Fibroblast of upper back skin (primary cell): ENCODE data around the gene WNK4.
A peak's percentile ranks its signal among the peaks of the same experiment; 100 is the strongest.

Experiments
- DNase-seq: peaks from one replicate; pipeline ENCODE4 v3.0.0-alpha.2; 2013

The WNK4 gene

GRCh38 chr17:42841975-42842685 is 61.7 kb downstream of the WNK4 start:
- no peak for DNase-seq

DNA sequence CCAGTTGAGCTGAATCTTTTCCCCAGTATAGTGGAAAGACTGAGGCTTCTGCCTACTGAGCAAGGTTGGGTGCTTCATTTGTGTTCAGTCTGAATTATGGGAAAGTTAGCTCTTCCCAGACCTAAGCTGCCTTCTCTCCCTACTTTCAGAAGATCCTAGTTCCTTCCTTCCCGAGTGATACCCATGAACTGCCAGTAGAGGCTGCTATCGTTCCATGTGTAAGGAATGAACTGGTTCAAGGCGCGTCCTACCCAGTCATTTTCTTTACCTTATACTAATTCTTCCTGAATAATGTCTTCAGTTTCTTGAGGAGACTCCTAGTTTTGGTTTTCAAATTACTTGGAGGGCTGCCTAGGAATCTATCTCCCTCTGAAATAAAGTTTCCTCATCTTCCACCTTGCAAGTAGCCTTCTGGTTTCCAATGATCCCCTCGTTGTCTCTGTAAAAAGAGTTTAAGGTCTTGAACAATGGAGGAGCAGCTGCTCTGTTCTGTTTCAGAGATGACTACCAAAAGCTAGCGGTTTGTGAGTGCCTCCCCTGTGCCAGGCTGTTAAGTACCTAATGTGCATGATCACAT is 63.0 kb downstream of the WNK4 start:
- DNase-seq = peak; percentile 65

GRCh38 chr17:42844271-42844670 is 63.9 kb downstream of the WNK4 start, which contains the start of gene AOC2:
Gene AOC2, plus strand, starts transcription at chr17:42844580. Its CDS starts 47 bp downstream, at chr17:42844627.
- DNase-seq = no peak

- DNase-seq = no peak
Measured at GRCh38 chr17:42844761-42845555, 64.5 kb downstream of the WNK4 start.

DNA sequence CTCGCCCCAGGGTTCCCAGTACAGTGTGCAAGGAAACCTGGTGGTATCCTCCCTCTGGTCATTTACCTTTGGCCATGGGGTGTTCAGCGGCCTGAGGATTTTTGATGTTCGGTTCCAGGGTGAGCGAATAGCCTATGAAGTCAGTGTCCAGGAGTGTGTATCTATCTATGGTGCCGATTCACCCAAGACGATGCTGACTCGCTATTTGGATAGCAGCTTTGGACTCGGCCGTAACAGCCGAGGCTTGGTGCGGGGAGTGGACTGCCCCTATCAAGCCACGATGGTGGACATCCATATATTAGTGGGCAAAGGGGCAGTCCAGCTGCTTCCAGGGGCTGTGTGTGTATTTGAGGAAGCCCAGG is 65.1 kb downstream of the WNK4 start:
- no peak for DNase-seq

- DNase-seq = no peak
Measured at GRCh38 chr17:42845918-42846593, 65.6 kb downstream of the WNK4 start.
